SK-N-SH treated with all-trans-retinoic acid at 6 μM for 48 hours (cell line): ENCODE measurements around the gene CPSF4L.

Experiments used
- ATAC-seq: fragments of 200-7000 bp; cut with Tn5 transposase; 3 replicates; pipeline ENCODE4 v1.9.1; 2020; ENCODE audit warnings: mild to moderate bottlenecking, moderate library complexity
- CREB5 ChIP-seq: fragments of 250-450 bp; sonication (Bioruptor Pico); IDR thresholded peaks from 2 replicates; pipeline ENCODE4 v1.5.1; 2020; ENCODE audit warnings: low read depth, mild to moderate bottlenecking, moderate library complexity
- ESRRG ChIP-seq: fragments of 250-450 bp; sonication (Bioruptor Pico); IDR thresholded peaks from 2 replicates; pipeline ENCODE4 v1.6.1; 2021; ENCODE audit warnings: mild to moderate bottlenecking
- ISL1 ChIP-seq: fragments of 250-450 bp; sonication (Bioruptor Pico); IDR thresholded peaks from 2 replicates; pipeline ENCODE4 v2.1.2; 2022; ENCODE audit warnings: mild to moderate bottlenecking, moderate library complexity
- OSR1 ChIP-seq: fragments of 250-450 bp; sonication (Bioruptor Pico); IDR thresholded peaks from 2 replicates; pipeline ENCODE4 v1.8.0; 2022; ENCODE audit warnings: moderate library complexity, mild to moderate bottlenecking, inconsistent platforms
- PPARA ChIP-seq: fragments of 250-450 bp; sonication (Bioruptor Pico); IDR thresholded peaks from 2 replicates; pipeline ENCODE4 v1.5.0; 2020; ENCODE audit warnings: mild to moderate bottlenecking, borderline replicate concordance
- RARB ChIP-seq: fragments of 250-450 bp; sonication (Bioruptor Pico); IDR thresholded peaks from 2 replicates; pipeline ENCODE4 v1.8.0; 2021; ENCODE audit warnings: mild to moderate bottlenecking, moderate library complexity
- SNAI2 ChIP-seq: fragments of 250-450 bp; sonication (Bioruptor Pico); IDR thresholded peaks from 2 replicates; pipeline ENCODE4 v1.5.0; 2020; ENCODE audit warnings: mild to moderate bottlenecking, moderate library complexity
- TOX ChIP-seq: fragments of 250-450 bp; sonication (Bioruptor Pico); IDR thresholded peaks from 2 replicates; pipeline ENCODE4 v1.8.0; 2021; ENCODE audit warnings: mild to moderate bottlenecking, moderate library complexity, borderline replicate concordance
- ZC3H10 ChIP-seq: fragments of 250-450 bp; sonication (Bioruptor Pico); IDR thresholded peaks from 2 replicates; pipeline ENCODE4 v1.5.1; 2021; ENCODE audit warnings: mild to moderate bottlenecking, moderate library complexity
- ZFP3 ChIP-seq: fragments of 250-450 bp; sonication (Bioruptor Pico); IDR thresholded peaks from 2 replicates; pipeline ENCODE4 v1.5.0; 2020; ENCODE audit warnings: mild to moderate bottlenecking, moderate library complexity
- ZFP30 ChIP-seq: fragments of 450-650 bp; formaldehyde crosslinking; IDR thresholded peaks from 2 replicates; pipeline ENCODE4 v1.5.0; 2022; ENCODE audit warnings: mild to moderate bottlenecking, moderate library complexity
- ZNF565 ChIP-seq: fragments of 450-650 bp; formaldehyde crosslinking; conservative IDR thresholded peaks from 2 replicates; pipeline ENCODE4 v1.5.0; 2020; ENCODE audit warnings: low read depth, mild to moderate bottlenecking, moderate library complexity
- ZNF70 ChIP-seq: fragments of 450-650 bp; formaldehyde crosslinking; IDR thresholded peaks from 2 replicates; pipeline ENCODE4 v1.5.0; 2020; ENCODE audit warnings: mild to moderate bottlenecking, moderate library complexity
- ZNF8 ChIP-seq: fragments of 450-650 bp; formaldehyde crosslinking; IDR thresholded peaks from 2 replicates; pipeline ENCODE4 v1.5.0; 2020; ENCODE audit warnings: mild to moderate bottlenecking, moderate library complexity
- TF ChIP-seq, protein P1 (sequence below): fragments of 250-450 bp; sonication (Bioruptor Pico); IDR thresholded peaks from 2 replicates; pipeline ENCODE4 v1.5.1; 2021; ENCODE audit warnings: mild to moderate bottlenecking, moderate library complexity
- TF ChIP-seq, protein P2 (sequence below): fragments of 250-450 bp; sonication (Bioruptor Pico); IDR thresholded peaks from 2 replicates; pipeline ENCODE4 v1.8.0; 2021; ENCODE audit warnings: low read depth, mild to moderate bottlenecking, moderate library complexity, borderline replicate concordance

The CPSF4L gene

GRCh38 chr17:73297934-73298861 is 36.5 kb upstream of the CPSF4L start (continued):
- TF ChIP-seq, protein P1, sequence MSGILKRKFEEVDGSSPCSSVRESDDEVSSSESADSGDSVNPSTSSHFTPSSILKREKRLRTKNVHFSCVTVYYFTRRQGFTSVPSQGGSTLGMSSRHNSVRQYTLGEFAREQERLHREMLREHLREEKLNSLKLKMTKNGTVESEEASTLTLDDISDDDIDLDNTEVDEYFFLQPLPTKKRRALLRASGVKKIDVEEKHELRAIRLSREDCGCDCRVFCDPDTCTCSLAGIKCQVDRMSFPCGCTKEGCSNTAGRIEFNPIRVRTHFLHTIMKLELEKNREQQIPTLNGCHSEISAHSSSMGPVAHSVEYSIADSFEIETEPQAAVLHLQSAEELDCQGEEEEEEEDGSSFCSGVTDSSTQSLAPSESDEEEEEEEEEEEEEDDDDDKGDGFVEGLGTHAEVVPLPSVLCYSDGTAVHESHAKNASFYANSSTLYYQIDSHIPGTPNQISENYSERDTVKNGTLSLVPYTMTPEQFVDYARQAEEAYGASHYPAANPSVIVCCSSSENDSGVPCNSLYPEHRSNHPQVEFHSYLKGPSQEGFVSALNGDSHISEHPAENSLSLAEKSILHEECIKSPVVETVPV (CRISPR knock-in tag) = no peak
- TF ChIP-seq OSR1 (CRISPR knock-in tag) (no peak), ZNF8 (CRISPR knock-in tag) (no peak), ZNF70 (CRISPR knock-in tag) (peak; percentile 91), RARB (CRISPR knock-in tag) (no peak), TOX (CRISPR knock-in tag) (no peak), PPARA (CRISPR knock-in tag) (no peak), ZFP3 (CRISPR knock-in tag) (no peak), ZFP30 (no peak)
- TF ChIP-seq, protein P2, sequence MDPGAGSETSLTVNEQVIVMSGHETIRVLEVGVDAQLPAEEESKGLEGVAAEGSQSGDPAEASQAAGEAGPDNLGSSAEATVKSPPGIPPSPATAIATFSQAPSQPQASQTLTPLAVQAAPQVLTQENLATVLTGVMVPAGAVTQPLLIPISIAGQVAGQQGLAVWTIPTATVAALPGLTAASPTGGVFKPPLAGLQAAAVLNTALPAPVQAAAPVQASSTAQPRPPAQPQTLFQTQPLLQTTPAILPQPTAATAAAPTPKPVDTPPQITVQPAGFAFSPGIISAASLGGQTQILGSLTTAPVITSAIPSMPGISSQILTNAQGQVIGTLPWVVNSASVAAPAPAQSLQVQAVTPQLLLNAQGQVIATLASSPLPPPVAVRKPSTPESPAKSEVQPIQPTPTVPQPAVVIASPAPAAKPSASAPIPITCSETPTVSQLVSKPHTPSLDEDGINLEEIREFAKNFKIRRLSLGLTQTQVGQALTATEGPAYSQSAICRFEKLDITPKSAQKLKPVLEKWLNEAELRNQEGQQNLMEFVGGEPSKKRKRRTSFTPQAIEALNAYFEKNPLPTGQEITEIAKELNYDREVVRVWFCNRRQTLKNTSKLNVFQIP (CRISPR knock-in tag) = no peak

GRCh38 chr17:73293480-73293911 is 31.8 kb upstream of the CPSF4L start:
- peak; percentile 23 for ATAC-seq
- TF ChIP-seq, protein P2 (CRISPR knock-in tag) = no peak
- peak; percentile 27; the same call in 1 of the 2 replicates for TF ChIP-seq ISL1 (CRISPR knock-in tag)
- no peak for TF ChIP-seq ZNF70 (CRISPR knock-in tag)
- no peak for TF ChIP-seq CREB5 (CRISPR knock-in tag)

DNA sequence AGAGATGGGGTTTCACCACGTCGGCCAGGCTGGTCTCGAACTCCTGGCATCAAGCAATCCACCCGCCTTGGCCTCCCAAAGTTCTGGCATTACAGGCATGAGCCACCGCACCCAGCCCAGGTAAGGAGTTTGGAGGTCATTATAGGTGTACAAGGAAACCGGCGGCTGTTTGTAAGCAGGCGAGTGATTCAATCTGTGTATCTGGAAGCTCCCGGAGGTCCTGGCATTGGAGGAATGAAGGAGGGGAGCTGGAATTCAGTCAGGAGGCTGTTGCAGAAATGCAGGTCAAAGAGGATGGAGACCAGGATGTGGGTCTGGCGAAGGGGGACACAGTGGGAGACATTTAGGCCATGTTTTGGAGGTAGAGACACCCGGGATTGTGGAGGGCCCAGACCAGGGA is 31.4 kb upstream of the CPSF4L start:
- no peak for TF ChIP-seq ZFP30
- TF ChIP-seq RARB (CRISPR knock-in tag) = no peak
- no peak for TF ChIP-seq ISL1 (CRISPR knock-in tag)
- TF ChIP-seq ZNF565 (CRISPR knock-in tag) = no peak
- no peak for TF ChIP-seq ESRRG
- TF ChIP-seq, protein P2 (CRISPR knock-in tag) = no peak
- TF ChIP-seq ZC3H10 = no peak
- no peak for TF ChIP-seq PPARA (CRISPR knock-in tag)
- no peak for ATAC-seq

GRCh38 chr17:73292031-73292531 is 30.4 kb upstream of the CPSF4L start:
- peak; percentile 76 for ATAC-seq
- TF ChIP-seq ZFP3 (CRISPR knock-in tag) (peak; percentile 69; the same call in 1 of the 2 replicates), SNAI2 (CRISPR knock-in tag) (peak; percentile 49; the same call in 1 of the 2 replicates), ZNF8 (CRISPR knock-in tag) (no peak)
- TF ChIP-seq, all 23 proteins: peak for 2
